GM21367 (cell line): ENCODE measurements around the gene CCDC88A.
"Not testable (repeated sequence)": the region's sequence is repeated elsewhere in the genome, so short reads cannot be mapped to it uniquely, and the experiment has no call there.

ENCODE experiments used
- ATAC-seq: cut with Tn5 transposase; IDR thresholded peaks from one replicate; pipeline ENCODE4 v1.9.1; 2021; ENCODE audit not compliant: unreplicated experiment

CCDC88A gene, protein sequence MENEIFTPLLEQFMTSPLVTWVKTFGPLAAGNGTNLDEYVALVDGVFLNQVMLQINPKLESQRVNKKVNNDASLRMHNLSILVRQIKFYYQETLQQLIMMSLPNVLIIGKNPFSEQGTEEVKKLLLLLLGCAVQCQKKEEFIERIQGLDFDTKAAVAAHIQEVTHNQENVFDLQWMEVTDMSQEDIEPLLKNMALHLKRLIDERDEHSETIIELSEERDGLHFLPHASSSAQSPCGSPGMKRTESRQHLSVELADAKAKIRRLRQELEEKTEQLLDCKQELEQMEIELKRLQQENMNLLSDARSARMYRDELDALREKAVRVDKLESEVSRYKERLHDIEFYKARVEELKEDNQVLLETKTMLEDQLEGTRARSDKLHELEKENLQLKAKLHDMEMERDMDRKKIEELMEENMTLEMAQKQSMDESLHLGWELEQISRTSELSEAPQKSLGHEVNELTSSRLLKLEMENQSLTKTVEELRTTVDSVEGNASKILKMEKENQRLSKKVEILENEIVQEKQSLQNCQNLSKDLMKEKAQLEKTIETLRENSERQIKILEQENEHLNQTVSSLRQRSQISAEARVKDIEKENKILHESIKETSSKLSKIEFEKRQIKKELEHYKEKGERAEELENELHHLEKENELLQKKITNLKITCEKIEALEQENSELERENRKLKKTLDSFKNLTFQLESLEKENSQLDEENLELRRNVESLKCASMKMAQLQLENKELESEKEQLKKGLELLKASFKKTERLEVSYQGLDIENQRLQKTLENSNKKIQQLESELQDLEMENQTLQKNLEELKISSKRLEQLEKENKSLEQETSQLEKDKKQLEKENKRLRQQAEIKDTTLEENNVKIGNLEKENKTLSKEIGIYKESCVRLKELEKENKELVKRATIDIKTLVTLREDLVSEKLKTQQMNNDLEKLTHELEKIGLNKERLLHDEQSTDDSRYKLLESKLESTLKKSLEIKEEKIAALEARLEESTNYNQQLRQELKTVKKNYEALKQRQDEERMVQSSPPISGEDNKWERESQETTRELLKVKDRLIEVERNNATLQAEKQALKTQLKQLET (N-terminal part only)

GRCh38 chr2:55419679-55420438 is at the start of gene CCDC88A:
TSS of gene CCDC88A (minus strand) at chr2:55419856. CDS start at chr2:55419079, 777 bp downstream.
- peak; percentile 63 for ATAC-seq

GRCh38 chr2:55461679-55462078 is 42.0 kb upstream of the CCDC88A start:
- ATAC-seq = no peak

- no peak for ATAC-seq
Measured at GRCh38 chr2:55460562-55460961, 40.9 kb upstream of the CCDC88A start.

DNA sequence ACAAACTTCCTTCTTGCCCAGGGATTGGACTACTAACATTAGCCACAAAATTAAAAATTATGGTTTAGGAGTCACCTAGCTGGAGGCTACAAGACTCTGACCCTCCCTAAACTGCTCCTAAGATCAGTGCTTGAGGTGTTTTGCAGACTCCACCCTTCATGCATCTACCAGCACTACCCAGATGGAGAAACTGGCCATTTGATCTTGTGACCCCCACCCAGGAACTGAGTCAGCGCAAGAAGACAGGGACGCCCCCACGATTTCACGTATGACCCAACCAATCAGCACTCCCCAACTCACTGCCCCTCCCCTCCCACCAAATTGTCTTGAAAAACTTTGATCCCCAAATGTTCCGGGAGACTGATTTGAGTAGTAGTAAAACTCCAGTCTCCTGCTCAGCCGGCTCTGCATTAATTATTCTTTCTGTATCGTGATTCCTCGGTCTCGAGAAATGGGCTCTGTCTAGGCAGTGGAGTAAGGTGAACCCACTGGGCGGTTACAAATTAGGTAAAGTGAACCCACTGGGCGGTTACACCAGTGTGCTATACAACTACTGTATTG is 40.1 kb upstream of the CCDC88A start:
- ATAC-seq = no peak

DNA sequence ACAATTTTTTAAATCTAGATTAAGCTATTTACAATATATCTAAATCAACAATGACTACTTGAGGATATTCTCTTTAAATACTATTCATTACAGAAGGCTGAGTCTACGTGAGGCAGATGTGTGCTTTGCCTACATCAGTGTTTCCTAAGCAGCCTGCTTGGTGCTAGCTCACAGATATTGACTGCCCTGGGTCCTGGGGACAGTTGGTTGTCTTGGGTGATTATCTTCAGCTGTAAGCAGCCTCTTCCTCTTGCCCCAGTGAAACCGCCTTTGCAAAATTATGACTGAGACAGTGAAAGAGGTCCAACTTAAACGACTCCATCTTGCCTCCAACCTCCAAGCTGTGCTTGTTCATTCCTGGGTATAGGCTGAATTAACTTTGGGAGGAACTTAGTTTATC is 39.6 kb upstream of the CCDC88A start:
- no peak for ATAC-seq

DNA sequence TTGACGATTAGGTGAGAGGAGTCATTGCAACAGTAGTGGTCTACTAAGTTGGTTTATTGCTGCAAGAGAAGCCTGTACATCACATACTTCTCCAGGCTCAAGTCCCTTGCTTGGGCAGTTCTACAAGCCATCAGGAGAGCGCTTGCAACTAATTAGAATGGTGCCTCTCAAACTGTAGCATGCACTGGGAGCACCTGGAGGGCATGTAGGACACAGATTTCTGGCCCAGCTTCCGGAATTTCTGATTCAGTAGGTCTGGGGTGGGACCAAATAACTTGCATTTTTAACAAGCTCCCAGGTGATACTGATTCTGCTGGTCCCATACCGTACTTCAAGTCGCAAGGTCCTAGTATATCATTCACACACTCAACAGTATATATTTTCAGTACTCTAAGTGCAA is 34.5 kb upstream of the CCDC88A start:
- ATAC-seq = no peak

DNA sequence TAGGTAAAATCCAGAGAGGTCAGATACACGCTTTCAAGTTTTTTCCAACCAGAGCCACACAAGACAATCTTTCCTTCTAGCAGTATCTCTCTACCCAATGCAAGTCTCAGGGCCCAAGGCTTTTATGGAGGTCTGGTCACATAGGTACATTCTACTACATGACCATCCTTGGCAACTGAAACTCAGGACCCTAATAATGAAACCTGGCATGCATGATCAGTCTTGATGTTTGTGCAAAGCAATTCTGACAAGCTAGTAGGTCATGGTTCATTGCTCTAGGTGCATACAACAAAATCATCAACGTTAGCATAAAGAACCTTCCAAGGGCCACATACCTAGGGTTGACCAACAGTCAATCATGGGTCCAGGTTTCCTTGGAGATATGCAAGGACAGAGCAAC is 33.2 kb upstream of the CCDC88A start:
- no peak for ATAC-seq

DNA sequence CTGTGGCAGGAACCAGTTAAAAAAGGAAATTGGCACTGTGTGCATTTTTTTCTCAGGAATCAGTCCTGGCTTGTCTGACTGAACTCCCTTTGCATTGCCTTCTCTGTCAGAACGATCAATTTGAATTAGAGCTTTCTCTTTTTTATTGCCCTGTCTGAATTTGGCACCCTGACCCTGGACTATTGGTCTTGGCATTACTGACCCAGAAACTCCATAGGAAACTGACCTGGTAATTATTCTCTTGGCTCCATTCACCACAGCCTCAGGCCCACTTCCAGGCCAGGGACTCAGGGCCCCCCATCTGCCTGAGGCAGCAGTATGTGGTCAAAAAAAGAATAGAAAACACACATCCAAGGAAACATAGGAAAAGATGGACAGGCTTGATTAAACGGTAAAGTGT is 32.0 kb upstream of the CCDC88A start:
- ATAC-seq = no peak

- not testable (repeated sequence) for ATAC-seq
Measured at GRCh38 chr2:55450014-55450413, 30.4 kb upstream of the CCDC88A start.

- not testable (repeated sequence) for ATAC-seq
Measured at GRCh38 chr2:55442045-55442760, 22.5 kb upstream of the CCDC88A start.

- ATAC-seq = no peak
Measured at GRCh38 chr2:55441280-55441892, 21.7 kb upstream of the CCDC88A start.

DNA sequence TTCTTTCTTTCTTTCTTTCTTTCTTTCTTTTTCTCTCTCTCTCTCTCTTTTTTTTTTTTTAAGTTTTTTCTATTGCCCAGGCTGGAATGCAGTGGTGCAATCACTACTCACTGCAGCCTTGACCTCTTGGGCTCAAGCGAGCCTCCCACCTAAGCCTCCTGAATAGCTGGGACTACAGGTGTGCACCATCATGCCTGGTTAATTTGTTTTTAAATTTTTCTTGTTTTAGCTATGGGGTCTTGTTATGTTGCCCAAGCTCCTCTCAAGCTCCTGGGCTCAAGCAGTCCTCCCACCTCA is 19.4 kb upstream of the CCDC88A start:
- no peak for ATAC-seq

GRCh38 chr2:55438391-55439100 is 18.9 kb upstream of the CCDC88A start:
- ATAC-seq = no peak

DNA sequence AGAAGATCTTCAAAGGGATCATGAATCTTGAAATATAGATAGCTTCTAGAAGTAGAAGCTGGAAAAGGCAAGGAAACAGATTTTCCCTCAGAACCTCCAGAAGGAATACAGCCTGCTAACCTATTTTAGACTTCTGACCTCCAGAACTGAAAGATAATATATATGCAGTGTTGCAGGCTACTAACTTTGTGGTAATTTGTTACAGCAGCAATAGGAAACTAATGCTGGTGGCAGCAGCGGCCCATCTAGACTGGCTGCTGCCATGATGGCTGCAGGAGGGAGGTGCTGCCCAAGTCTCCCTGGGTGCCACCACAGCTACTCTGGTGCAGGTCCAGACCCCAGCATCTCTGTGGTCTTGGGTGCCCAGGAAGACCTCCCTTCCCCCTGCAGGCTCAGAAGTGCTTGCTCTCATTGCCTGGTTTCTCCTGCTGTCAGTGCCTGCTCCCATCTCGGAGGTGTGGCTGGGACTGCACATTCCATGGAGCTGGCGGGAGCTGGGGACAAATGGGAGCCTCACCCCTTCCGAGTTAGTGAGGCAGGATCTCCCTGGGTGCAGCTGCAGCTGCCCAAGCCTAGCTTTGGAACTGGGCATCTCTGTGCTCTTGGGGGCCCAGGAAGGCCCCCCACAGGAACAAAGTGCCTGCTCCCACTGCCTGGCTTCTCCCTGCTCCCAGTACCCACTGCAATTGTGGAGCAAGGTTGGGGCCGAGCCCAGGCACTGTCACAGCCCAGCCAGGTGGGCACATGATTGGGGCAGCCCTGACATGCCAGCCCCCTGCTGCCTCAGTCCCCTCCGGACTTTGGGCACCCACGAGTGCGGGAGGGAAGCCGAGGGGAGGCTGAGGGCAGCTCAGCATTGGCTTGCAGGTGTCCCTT is 18.1 kb upstream of the CCDC88A start:
- ATAC-seq = no peak

DNA sequence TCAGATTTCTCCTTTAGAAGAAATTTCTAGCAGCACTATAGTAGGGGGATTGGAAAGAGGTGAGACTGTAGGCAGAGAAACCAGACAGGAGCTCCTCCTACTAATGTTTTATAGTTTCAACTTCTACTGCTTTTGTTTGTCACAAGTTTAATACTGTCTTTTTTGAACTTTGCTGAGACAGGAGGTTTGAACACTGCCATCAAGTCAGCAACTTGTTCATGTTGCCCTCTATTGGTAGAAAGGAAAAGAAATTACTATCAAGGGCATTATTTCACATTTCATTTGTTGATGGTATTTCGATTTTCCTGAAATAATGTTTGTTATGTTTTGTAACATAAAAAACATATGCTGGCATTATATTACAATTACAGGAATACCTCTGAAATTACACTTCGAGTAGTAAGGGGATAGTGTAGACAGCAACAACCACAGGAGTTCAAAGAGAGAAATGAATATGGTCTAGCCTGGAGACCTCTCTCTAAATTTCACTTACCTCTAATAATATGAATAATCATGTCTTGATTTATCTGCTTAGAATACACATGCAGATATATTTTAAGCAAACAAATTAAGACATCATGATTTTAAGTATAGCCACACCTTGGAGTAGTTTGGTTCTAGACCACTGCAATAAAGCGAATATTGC is 12.4 kb upstream of the CCDC88A start:
- no peak for ATAC-seq

DNA sequence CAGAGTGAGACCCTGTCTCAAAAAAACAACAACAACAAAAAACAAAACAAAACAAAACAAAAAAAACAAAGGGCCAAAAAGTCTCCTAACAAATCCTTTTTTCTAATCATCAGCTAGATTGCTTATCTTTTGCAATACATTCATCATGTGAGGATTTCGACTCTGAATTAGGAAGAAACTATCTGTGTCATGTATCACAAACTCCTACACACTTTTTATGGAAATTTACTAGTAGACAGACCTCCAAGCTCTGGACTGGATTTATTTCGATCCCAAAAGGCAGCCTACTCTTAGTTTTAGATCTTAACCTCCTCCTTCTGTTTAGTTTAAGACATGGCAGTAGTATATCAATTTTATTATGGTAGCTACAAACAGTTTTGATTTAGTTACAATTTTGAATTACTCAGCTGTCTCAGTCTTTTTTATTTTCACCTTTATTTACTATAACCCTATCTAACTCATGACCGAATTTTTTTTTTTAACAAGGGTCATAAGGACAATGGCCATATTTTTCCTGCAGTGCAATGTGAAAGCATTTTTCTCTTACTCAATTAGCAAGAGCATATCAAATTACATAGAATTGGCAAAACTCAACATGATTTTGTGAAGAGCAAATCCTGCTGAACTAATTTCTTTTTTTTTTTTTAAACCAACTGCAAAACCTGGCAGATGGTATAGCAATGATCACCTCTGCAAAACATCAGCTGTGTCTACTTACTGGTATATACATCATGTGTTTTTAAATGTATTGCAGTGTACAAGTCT is 10.7 kb upstream of the CCDC88A start:
- no peak for ATAC-seq

DNA sequence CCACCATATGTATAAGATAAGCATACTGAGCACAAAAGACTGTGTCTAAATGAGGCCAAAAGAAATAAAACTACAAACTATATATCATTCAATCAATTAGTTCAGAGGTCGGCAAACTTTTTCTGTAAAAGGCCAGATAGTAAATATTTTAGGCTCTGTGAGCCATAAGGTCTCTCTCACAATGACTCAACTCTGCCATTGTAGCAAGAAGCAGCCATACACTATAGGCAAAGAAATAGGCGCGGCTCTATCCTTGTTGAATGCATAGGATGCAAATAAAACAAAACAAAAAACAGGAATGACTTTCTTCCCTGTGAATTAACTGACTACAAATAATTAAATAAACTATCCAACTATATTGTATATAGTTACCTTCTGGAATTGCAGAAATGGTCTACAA is 8.6 kb upstream of the CCDC88A start:
- ATAC-seq = no peak
